ENCODE measurements around the gene LRP2.
"Not testable (repeated sequence)": the region's sequence is repeated elsewhere in the genome, so short reads cannot be mapped to it uniquely, and the experiment has no call there.

The LRP2 gene

GRCh38 chr2:169301596-169302335 is 60.6 kb downstream of the LRP2 start:
- DNase-seq (ENCODE audit: low read depth, low spot score): no peak

- no peak for DNase-seq (ENCODE audit: low read depth, low spot score)
These were observed 61.5 kb downstream of the LRP2 start for GRCh38 chr2:169300636-169301530.

- no peak for DNase-seq (ENCODE audit: low read depth, low spot score)
These were observed 64.3 kb downstream of the LRP2 start for GRCh38 chr2:169298007-169298406.

GRCh38 chr2:169294001-169294675 is 68.2 kb downstream of the LRP2 start:
- no peak for DNase-seq (ENCODE audit: low read depth, low spot score)

GRCh38 chr2:169291517-169291916 is 70.8 kb downstream of the LRP2 start:
- no peak for DNase-seq (ENCODE audit: low read depth, low spot score)

GRCh38 chr2:169290433-169290832 is 71.9 kb downstream of the LRP2 start:
- no peak for DNase-seq (ENCODE audit: low read depth, low spot score)

- DNase-seq (ENCODE audit: low read depth, low spot score): no peak
These were observed 74.7 kb downstream of the LRP2 start for GRCh38 chr2:169287666-169288065.

- DNase-seq (ENCODE audit: low read depth, low spot score): no peak
These were observed 75.6 kb downstream of the LRP2 start for GRCh38 chr2:169286624-169287231.

- no peak for DNase-seq (ENCODE audit: low read depth, low spot score)
These were observed 76.7 kb downstream of the LRP2 start for GRCh38 chr2:169285531-169286235.

- DNase-seq (ENCODE audit: low read depth, low spot score): no peak
These were observed 81.8 kb downstream of the LRP2 start for GRCh38 chr2:169280502-169280901.

- DNase-seq (ENCODE audit: low read depth, low spot score): no peak
These were observed 86.5 kb downstream of the LRP2 start for GRCh38 chr2:169275696-169276444.

- DNase-seq (ENCODE audit: low read depth, low spot score): no peak
These were observed 90.3 kb downstream of the LRP2 start for GRCh38 chr2:169272010-169272409.

- DNase-seq (ENCODE audit: low read depth, low spot score): not testable (repeated sequence)
These were observed 91.8 kb downstream of the LRP2 start for GRCh38 chr2:169270574-169270973.

- no peak for DNase-seq (ENCODE audit: low read depth, low spot score)
These were observed 96.7 kb downstream of the LRP2 start for GRCh38 chr2:169265591-169265990.

- no peak for DNase-seq (ENCODE audit: low read depth, low spot score)
These were observed 101.3 kb downstream of the LRP2 start for GRCh38 chr2:169260846-169261642.

- DNase-seq (ENCODE audit: low read depth, low spot score): no peak
These were observed 102.1 kb downstream of the LRP2 start for GRCh38 chr2:169260246-169260645.

- no peak for DNase-seq (ENCODE audit: low read depth, low spot score)
These were observed 102.9 kb downstream of the LRP2 start for GRCh38 chr2:169259402-169259801.

GRCh38 chr2:169258045-169258601 is 104.2 kb downstream of the LRP2 start:
- DNase-seq (ENCODE audit: low read depth, low spot score): no peak

GRCh38 chr2:169254774-169255173 is 107.6 kb downstream of the LRP2 start:
- DNase-seq (ENCODE audit: low read depth, low spot score): no peak

Data from smooth muscle cell of the brain vasculature (primary cell).